SK-N-SH treated with all-trans-retinoic acid at 6 μM for 48 hours (cell line): ENCODE results near the gene MAP3K12.

Experiments used
- ATAC-seq: fragments of 200-7000 bp; cut with Tn5 transposase; 3 replicates; pipeline ENCODE4 v1.9.1; 2020; ENCODE audit warnings: mild to moderate bottlenecking, moderate library complexity
- BACH2 ChIP-seq: fragments of 250-450 bp; sonication (Bioruptor Pico); IDR thresholded peaks from 2 replicates; pipeline ENCODE4 v1.9.0; 2021; ENCODE audit warnings: mild to moderate bottlenecking, borderline replicate concordance
- CSDC2 ChIP-seq: fragments of 250-450 bp; sonication (Bioruptor Pico); IDR thresholded peaks from 2 replicates; pipeline ENCODE4 v1.5.0; 2020; ENCODE audit warnings: mild to moderate bottlenecking, moderate library complexity
- ESRRG ChIP-seq: fragments of 250-450 bp; sonication (Bioruptor Pico); IDR thresholded peaks from 2 replicates; pipeline ENCODE4 v1.6.1; 2021; ENCODE audit warnings: mild to moderate bottlenecking
- GLIS3 ChIP-seq: fragments of 250-450 bp; sonication (Bioruptor Pico); IDR thresholded peaks from 2 replicates; pipeline ENCODE4 v1.5.0; 2020; ENCODE audit warnings: mild to moderate bottlenecking, moderate library complexity
- ISL1 ChIP-seq: fragments of 250-450 bp; sonication (Bioruptor Pico); IDR thresholded peaks from 2 replicates; pipeline ENCODE4 v2.1.2; 2022; ENCODE audit warnings: mild to moderate bottlenecking, moderate library complexity
- OSR1 ChIP-seq: fragments of 250-450 bp; sonication (Bioruptor Pico); IDR thresholded peaks from 2 replicates; pipeline ENCODE4 v1.8.0; 2022; ENCODE audit warnings: moderate library complexity, mild to moderate bottlenecking, inconsistent platforms
- PPARA ChIP-seq: fragments of 250-450 bp; sonication (Bioruptor Pico); IDR thresholded peaks from 2 replicates; pipeline ENCODE4 v1.5.0; 2020; ENCODE audit warnings: mild to moderate bottlenecking, borderline replicate concordance
- RARB ChIP-seq: fragments of 250-450 bp; sonication (Bioruptor Pico); IDR thresholded peaks from 2 replicates; pipeline ENCODE4 v1.8.0; 2021; ENCODE audit warnings: mild to moderate bottlenecking, moderate library complexity
- SNAI2 ChIP-seq: fragments of 250-450 bp; sonication (Bioruptor Pico); IDR thresholded peaks from 2 replicates; pipeline ENCODE4 v1.5.0; 2020; ENCODE audit warnings: mild to moderate bottlenecking, moderate library complexity
- TCF4 ChIP-seq: fragments of 250-450 bp; sonication (Bioruptor Pico); IDR thresholded peaks from 2 replicates; pipeline ENCODE4 v1.8.0; 2021; ENCODE audit warnings: mild to moderate bottlenecking, moderate library complexity, borderline replicate concordance
- TOX ChIP-seq: fragments of 250-450 bp; sonication (Bioruptor Pico); IDR thresholded peaks from 2 replicates; pipeline ENCODE4 v1.8.0; 2021; ENCODE audit warnings: mild to moderate bottlenecking, moderate library complexity, borderline replicate concordance
- ZC3H10 ChIP-seq: fragments of 250-450 bp; sonication (Bioruptor Pico); IDR thresholded peaks from 2 replicates; pipeline ENCODE4 v1.5.1; 2021; ENCODE audit warnings: mild to moderate bottlenecking, moderate library complexity
- ZFP3 ChIP-seq: fragments of 250-450 bp; sonication (Bioruptor Pico); IDR thresholded peaks from 2 replicates; pipeline ENCODE4 v1.5.0; 2020; ENCODE audit warnings: mild to moderate bottlenecking, moderate library complexity
- ZFP30 ChIP-seq: fragments of 450-650 bp; formaldehyde crosslinking; IDR thresholded peaks from 2 replicates; pipeline ENCODE4 v1.5.0; 2022; ENCODE audit warnings: mild to moderate bottlenecking, moderate library complexity
- ZNF8 ChIP-seq: fragments of 450-650 bp; formaldehyde crosslinking; IDR thresholded peaks from 2 replicates; pipeline ENCODE4 v1.5.0; 2020; ENCODE audit warnings: mild to moderate bottlenecking, moderate library complexity
- TF ChIP-seq, protein P1 (sequence below): fragments of 250-450 bp; sonication (Bioruptor Pico); IDR thresholded peaks from 2 replicates; pipeline ENCODE4 v1.5.1; 2021; ENCODE audit warnings: mild to moderate bottlenecking, moderate library complexity
- TF ChIP-seq, protein P2 (sequence below): fragments of 250-450 bp; sonication (Bioruptor Pico); IDR thresholded peaks from 2 replicates; pipeline ENCODE4 v1.5.0; 2020; ENCODE audit warnings: mild to moderate bottlenecking, moderate library complexity
- TF ChIP-seq, protein P3 (sequence below): fragments of 250-450 bp; sonication (Bioruptor Pico); IDR thresholded peaks from 2 replicates; pipeline ENCODE4 v1.8.0; 2021; ENCODE audit warnings: low read depth, mild to moderate bottlenecking, moderate library complexity, borderline replicate concordance
- TF ChIP-seq, protein P4 (sequence below): fragments of 250-450 bp; sonication (Bioruptor Pico); IDR thresholded peaks from 2 replicates; pipeline ENCODE4 v1.8.0; 2020; ENCODE audit warnings: mild to moderate bottlenecking, moderate library complexity, borderline replicate concordance

The MAP3K12 gene

DNA sequence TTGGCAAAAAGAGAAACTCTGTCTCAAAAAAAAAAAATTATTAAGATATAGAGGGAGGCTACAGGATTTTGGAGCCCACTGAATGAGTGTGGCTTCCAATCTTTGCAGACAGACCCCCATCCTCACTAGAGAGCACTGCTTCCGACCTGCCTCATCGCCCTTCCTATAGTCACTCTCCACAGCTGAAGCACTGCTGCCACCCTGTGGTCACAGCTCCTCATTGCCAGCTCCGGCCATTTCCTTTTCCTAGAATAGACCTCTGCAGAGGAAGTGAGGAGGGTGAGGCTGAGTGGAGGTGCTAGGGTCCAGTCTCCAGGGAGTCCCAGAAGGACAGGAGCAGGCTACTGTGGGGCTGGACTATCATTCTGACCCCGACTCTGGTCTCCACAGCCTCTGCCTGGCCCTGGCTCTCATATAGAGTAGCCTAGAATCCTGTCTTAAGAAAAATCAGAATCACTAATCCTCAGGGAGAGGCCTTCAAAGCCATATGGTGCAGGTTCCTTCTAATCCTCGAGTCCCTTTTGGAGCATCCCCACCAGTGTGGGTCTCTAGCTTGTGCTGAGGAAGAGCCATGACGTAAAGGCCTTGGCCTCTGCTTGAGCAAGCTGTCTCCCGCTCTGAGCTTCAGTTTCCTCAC lies 9.4 kb upstream of the MAP3K12 start:
- peak; percentile 95 for ATAC-seq
- TF ChIP-seq, protein P1, sequence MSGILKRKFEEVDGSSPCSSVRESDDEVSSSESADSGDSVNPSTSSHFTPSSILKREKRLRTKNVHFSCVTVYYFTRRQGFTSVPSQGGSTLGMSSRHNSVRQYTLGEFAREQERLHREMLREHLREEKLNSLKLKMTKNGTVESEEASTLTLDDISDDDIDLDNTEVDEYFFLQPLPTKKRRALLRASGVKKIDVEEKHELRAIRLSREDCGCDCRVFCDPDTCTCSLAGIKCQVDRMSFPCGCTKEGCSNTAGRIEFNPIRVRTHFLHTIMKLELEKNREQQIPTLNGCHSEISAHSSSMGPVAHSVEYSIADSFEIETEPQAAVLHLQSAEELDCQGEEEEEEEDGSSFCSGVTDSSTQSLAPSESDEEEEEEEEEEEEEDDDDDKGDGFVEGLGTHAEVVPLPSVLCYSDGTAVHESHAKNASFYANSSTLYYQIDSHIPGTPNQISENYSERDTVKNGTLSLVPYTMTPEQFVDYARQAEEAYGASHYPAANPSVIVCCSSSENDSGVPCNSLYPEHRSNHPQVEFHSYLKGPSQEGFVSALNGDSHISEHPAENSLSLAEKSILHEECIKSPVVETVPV (CRISPR knock-in tag), result no peak
- TF ChIP-seq, protein P2, sequence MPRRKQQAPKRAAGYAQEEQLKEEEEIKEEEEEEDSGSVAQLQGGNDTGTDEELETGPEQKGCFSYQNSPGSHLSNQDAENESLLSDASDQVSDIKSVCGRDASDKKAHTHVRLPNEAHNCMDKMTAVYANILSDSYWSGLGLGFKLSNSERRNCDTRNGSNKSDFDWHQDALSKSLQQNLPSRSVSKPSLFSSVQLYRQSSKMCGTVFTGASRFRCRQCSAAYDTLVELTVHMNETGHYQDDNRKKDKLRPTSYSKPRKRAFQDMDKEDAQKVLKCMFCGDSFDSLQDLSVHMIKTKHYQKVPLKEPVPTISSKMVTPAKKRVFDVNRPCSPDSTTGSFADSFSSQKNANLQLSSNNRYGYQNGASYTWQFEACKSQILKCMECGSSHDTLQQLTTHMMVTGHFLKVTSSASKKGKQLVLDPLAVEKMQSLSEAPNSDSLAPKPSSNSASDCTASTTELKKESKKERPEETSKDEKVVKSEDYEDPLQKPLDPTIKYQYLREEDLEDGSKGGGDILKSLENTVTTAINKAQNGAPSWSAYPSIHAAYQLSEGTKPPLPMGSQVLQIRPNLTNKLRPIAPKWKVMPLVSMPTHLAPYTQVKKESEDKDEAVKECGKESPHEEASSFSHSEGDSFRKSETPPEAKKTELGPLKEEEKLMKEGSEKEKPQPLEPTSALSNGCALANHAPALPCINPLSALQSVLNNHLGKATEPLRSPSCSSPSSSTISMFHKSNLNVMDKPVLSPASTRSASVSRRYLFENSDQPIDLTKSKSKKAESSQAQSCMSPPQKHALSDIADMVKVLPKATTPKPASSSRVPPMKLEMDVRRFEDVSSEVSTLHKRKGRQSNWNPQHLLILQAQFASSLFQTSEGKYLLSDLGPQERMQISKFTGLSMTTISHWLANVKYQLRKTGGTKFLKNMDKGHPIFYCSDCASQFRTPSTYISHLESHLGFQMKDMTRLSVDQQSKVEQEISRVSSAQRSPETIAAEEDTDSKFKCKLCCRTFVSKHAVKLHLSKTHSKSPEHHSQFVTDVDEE, result no peak
- TF ChIP-seq TCF4 (CRISPR knock-in tag), result no peak
- TF ChIP-seq CSDC2 (CRISPR knock-in tag), result no peak
- TF ChIP-seq, protein P3, sequence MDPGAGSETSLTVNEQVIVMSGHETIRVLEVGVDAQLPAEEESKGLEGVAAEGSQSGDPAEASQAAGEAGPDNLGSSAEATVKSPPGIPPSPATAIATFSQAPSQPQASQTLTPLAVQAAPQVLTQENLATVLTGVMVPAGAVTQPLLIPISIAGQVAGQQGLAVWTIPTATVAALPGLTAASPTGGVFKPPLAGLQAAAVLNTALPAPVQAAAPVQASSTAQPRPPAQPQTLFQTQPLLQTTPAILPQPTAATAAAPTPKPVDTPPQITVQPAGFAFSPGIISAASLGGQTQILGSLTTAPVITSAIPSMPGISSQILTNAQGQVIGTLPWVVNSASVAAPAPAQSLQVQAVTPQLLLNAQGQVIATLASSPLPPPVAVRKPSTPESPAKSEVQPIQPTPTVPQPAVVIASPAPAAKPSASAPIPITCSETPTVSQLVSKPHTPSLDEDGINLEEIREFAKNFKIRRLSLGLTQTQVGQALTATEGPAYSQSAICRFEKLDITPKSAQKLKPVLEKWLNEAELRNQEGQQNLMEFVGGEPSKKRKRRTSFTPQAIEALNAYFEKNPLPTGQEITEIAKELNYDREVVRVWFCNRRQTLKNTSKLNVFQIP (CRISPR knock-in tag), result no peak
- TF ChIP-seq ESRRG (CRISPR knock-in tag), result no peak
- no peak for TF ChIP-seq SNAI2 (CRISPR knock-in tag)
- no peak for TF ChIP-seq PPARA (CRISPR knock-in tag)
- no peak for TF ChIP-seq BACH2
- no peak for TF ChIP-seq RARB (CRISPR knock-in tag)
- no peak for TF ChIP-seq ZC3H10
- no peak for TF ChIP-seq ISL1 (CRISPR knock-in tag)
- TF ChIP-seq ZFP30, result no peak
- TF ChIP-seq GLIS3 (CRISPR knock-in tag), result no peak

DNA sequence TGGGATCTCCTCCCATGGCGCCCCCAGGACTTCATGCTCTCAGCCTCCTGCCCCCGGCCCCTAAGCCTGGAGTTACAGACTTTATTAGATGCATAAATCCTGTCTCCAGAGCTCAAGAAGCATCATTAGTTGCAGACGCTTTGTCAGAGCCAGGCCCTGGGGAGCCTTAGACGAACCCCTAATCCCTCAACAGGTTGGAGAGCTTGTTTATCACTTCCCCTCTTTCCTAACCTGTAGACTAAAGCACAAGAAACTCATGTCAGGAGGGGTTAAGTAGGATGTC lies 8.3 kb upstream of the MAP3K12 start:
- ATAC-seq, result no peak
- no peak for TF ChIP-seq ESRRG (CRISPR knock-in tag)
- TF ChIP-seq, protein P4, sequence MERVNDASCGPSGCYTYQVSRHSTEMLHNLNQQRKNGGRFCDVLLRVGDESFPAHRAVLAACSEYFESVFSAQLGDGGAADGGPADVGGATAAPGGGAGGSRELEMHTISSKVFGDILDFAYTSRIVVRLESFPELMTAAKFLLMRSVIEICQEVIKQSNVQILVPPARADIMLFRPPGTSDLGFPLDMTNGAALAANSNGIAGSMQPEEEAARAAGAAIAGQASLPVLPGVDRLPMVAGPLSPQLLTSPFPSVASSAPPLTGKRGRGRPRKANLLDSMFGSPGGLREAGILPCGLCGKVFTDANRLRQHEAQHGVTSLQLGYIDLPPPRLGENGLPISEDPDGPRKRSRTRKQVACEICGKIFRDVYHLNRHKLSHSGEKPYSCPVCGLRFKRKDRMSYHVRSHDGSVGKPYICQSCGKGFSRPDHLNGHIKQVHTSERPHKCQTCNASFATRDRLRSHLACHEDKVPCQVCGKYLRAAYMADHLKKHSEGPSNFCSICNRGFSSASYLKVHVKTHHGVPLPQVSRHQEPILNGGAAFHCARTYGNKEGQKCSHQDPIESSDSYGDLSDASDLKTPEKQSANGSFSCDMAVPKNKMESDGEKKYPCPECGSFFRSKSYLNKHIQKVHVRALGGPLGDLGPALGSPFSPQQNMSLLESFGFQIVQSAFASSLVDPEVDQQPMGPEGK (CRISPR knock-in tag), result no peak
- TF ChIP-seq PPARA (CRISPR knock-in tag), result no peak
- no peak for TF ChIP-seq SNAI2 (CRISPR knock-in tag)
- TF ChIP-seq ZFP30, result no peak
- TF ChIP-seq OSR1 (CRISPR knock-in tag), result no peak
- no peak for TF ChIP-seq GLIS3 (CRISPR knock-in tag)
- TF ChIP-seq ZFP3, result no peak
- TF ChIP-seq, protein P1 (CRISPR knock-in tag), result no peak
- TF ChIP-seq TCF4 (CRISPR knock-in tag), result no peak
- no peak for TF ChIP-seq ISL1 (CRISPR knock-in tag)

DNA sequence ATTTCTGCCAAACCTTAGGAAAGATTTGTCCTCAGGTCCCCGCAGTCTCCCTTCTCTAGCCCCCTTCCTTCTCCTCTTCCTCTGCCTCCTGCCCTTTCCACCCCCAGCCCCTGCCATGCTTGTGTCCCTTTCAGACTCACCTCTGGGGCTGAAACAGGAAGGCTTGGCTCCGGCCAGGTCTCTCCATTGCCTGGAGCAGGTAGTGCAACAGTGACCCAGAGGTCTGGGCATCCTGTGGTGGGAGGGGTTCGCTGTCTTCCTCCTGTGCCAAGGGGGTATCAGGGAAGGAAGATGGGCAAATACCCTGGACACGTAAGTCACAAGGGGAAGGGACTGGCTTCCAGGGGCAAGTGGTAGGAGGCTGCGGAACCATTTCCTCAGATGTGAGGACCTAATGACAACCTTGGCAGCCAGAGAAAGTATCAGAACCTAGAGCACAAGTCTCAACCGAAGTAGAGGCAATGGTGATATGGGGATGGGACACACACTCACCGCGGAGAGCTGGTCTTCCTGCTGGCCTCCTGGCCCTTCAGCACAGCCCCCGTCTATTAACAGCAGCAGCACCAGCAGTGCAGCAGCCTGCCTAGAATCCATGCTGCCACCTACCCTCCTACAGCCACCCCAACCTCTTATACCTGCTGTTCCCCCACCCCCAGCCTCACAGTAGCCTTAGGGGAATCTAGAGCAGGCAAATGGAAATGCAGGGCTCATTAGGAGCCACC lies 7.8 kb upstream of the MAP3K12 start, which contains the start of gene NPFF:
NPFF (minus strand) TSS at position 604 of the 722 bp plus-strand sequence; CDS start at position 594, 10 bp downstream.
- TF ChIP-seq GLIS3 (CRISPR knock-in tag) (no peak), ZC3H10 (no peak), TOX (CRISPR knock-in tag) (no peak), ZNF8 (no peak)
- TF ChIP-seq, protein P3 (CRISPR knock-in tag), result no peak
- ATAC-seq, result no peak
